Heart left ventricle (tissue), 13 donors: ENCODE data around the gene TIPARP.

Source experiments
- POLR2A ChIP-seq, 2 donors: fragments of 450-650 bp; IDR thresholded peaks; one replicate each; pipeline ENCODE4 v1.6.1; 2017; ENCODE audit warnings: antibody characterized with exemption in 2 of 2, mild to moderate bottlenecking in 2 of 2, moderate library complexity in 2 of 2
- TF ChIP-seq, protein P1 (sequence below), 12 donors: fragments of 200-600 bp; sonication (generic) in 4 of 12; IDR thresholded peaks; one replicate each; pipeline versions ENCODE4 v1.5.0 to v1.8.0; 2018 to 2022; ENCODE audit warnings: antibody characterized with exemption in 12 of 12, mild to moderate bottlenecking in 5 of 12
- donor health status: ischemic (EF 13 %, LVEDD 7.1; RV severe dilation, severe dysfunction).
- donor health status: DM: no; HTN: yes; CAD: no.
- donor health status: DM: no; HTN: no; CAD: no.
- donor health status: ischemic (EF 25% LVEDD 6.9; RV normal size, moderate dysfunction).
- donor health status: ischemic (EF 25% LVEDD 5.7; RV mildly dilated, moderate dysfunction).
- donor health status: ischemic (EF 35%, LVEDD 5.7; RV mildly dilated, moderate dysfunction).
- donor health status: nonischemic (EF 11% LVEDD 7.7; RV severe dilation, severe dysfunction).
- donor health status: DM: yes; HTN: yes; CAD: no.
- donor health status: PGD.
- donor health status: ischemic (EF 29% LVEDD 5.4; RV normal size, mild dysfunction).
- donor health status: nonischemic (EF 23%, LVEDD 6.1; RV moderate dilation, normal function).

DNA sequence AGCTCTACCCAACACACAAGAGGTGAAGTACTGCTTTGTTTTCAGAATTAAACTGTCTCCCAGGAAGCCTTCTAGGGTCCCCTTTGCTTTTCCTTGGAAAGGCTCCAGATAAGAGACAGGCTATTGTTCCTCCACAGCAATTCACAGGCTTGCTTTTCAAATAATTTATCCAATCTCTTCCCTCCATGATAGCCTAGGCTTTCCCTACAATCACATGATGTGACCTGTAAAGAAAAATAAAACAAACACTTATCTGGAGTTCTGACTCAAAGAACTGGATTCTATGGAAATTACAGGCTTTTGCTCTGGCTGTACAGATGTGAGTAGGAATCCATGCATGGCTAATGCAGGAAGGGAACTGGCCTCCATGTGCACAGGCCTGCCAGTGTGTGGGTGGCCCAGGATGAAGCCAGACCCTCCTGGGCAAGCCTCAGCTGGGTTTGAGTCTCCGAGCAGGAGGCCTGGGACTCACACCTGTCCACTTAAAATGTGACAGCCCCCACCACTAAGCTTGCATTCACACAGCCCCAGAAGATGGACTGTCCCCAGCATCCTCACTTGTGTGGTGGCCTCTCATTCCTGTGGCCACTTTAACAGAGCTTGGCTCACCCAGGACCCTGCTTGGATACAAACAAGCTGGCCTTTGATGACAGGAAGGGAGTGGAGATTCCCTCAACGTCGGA is 75.9 kb downstream of the TIPARP start:
- TF ChIP-seq, protein P1, sequence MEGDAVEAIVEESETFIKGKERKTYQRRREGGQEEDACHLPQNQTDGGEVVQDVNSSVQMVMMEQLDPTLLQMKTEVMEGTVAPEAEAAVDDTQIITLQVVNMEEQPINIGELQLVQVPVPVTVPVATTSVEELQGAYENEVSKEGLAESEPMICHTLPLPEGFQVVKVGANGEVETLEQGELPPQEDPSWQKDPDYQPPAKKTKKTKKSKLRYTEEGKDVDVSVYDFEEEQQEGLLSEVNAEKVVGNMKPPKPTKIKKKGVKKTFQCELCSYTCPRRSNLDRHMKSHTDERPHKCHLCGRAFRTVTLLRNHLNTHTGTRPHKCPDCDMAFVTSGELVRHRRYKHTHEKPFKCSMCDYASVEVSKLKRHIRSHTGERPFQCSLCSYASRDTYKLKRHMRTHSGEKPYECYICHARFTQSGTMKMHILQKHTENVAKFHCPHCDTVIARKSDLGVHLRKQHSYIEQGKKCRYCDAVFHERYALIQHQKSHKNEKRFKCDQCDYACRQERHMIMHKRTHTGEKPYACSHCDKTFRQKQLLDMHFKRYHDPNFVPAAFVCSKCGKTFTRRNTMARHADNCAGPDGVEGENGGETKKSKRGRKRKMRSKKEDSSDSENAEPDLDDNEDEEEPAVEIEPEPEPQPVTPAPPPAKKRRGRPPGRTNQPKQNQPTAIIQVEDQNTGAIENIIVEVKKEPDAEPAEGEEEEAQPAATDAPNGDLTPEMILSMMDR (IDR thresholded peaks at IDR 0.05) = no peak
- no peak for TF ChIP-seq POLR2A (IDR thresholded peaks at IDR 0.05)
